ENCODE data around the gene MORC3.

- TF ChIP-seq POLR2A (IDR thresholded peaks at IDR 0.05) = no peak
- peak in 2 of 6 experiments; percentile 10 to 13 for TF ChIP-seq CTCF (IDR thresholded peaks at IDR 0.05)
Observed at GRCh38 chr21:36388835-36389234, 68.8 kb downstream of the MORC3 start.
